H54 (cell line): ENCODE data around the gene FIGN.

Experiments used
- DNase-seq: peaks from one replicate; pipeline ENCODE4 v3.0.0; 2011; ENCODE audit warnings: low spot score, mixed read lengths; ENCODE audit not compliant: insufficient read length
- FAIRE-seq: peaks from 3 replicates; lab custom pipeline; 2011; peaks lifted over from hg19 to GRCh38; lab: Jason Lieb, UNC
- POLR2A ChIP-seq: IDR thresholded peaks from 2 replicates; pipeline ENCODE4 v1.6.1; 2011; ENCODE audit warnings: low read depth, mild to moderate bottlenecking, low read length

The FIGN gene

GRCh38 chr2:163593982-163594381, 141.8 kb downstream of the FIGN start:
- TF ChIP-seq POLR2A = no peak
- FAIRE-seq = no peak

GRCh38 chr2:163592954-163593622, 142.7 kb downstream of the FIGN start:
- no peak for DNase-seq
- FAIRE-seq = no peak

More at GRCh38 chr2:163593982-163594381, 141.8 kb downstream of the FIGN start:
- DNase-seq = no peak

GRCh38 chr2:163591461-163591860, 144.3 kb downstream of the FIGN start:
- TF ChIP-seq POLR2A = no peak
- no peak for DNase-seq
- FAIRE-seq = no peak

More at GRCh38 chr2:163592954-163593622, 142.7 kb downstream of the FIGN start:
- no peak for TF ChIP-seq POLR2A

- FAIRE-seq (no peak), DNase-seq (no peak)
- no peak for TF ChIP-seq POLR2A
Measured at GRCh38 chr2:163580757-163581156, 155.1 kb downstream of the FIGN start.

- FAIRE-seq = no peak
Measured at GRCh38 chr2:163574309-163574708, 161.5 kb downstream of the FIGN start.

GRCh38 chr2:163573652-163574051, 162.2 kb downstream of the FIGN start:
- FAIRE-seq (no peak), DNase-seq (no peak)
- TF ChIP-seq POLR2A = no peak

More at GRCh38 chr2:163574309-163574708, 161.5 kb downstream of the FIGN start:
- DNase-seq = no peak
- no peak for TF ChIP-seq POLR2A

- DNase-seq (no peak), FAIRE-seq (no peak)
- TF ChIP-seq POLR2A = no peak
Measured at GRCh38 chr2:163572850-163573249, 163.0 kb downstream of the FIGN start.

GRCh38 chr2:163571423-163572102, 164.2 kb downstream of the FIGN start:
- FAIRE-seq = no peak
- no peak for TF ChIP-seq POLR2A
- no peak for DNase-seq

- TF ChIP-seq POLR2A = no peak
- DNase-seq (no peak), FAIRE-seq (no peak)
Measured at GRCh38 chr2:163570391-163570790, 165.4 kb downstream of the FIGN start.

GRCh38 chr2:163565192-163565591, 170.6 kb downstream of the FIGN start:
- FAIRE-seq (peak; percentile 55), DNase-seq (no peak)
- TF ChIP-seq POLR2A = no peak

GRCh38 chr2:163564236-163564635, 171.6 kb downstream of the FIGN start:
- TF ChIP-seq POLR2A = no peak
- DNase-seq (no peak), FAIRE-seq (no peak)

- DNase-seq (no peak), FAIRE-seq (no peak)
- no peak for TF ChIP-seq POLR2A
Measured at GRCh38 chr2:163563336-163563735, 172.5 kb downstream of the FIGN start.

- TF ChIP-seq POLR2A = no peak
- DNase-seq (no peak), FAIRE-seq (no peak)
Measured at GRCh38 chr2:163558251-163559021, 177.4 kb downstream of the FIGN start.

- no peak for TF ChIP-seq POLR2A
- FAIRE-seq = no peak
- no peak for DNase-seq
Measured at GRCh38 chr2:163556511-163556910, 179.3 kb downstream of the FIGN start.

- no peak for DNase-seq
- FAIRE-seq = no peak
- TF ChIP-seq POLR2A = no peak
Measured at GRCh38 chr2:163554864-163555263, 180.9 kb downstream of the FIGN start.
